ENCODE results near the gene PNPLA2.
A peak's percentile ranks its signal among the peaks of the same experiment; 100 is the strongest.

PNPLA2 gene

DNA sequence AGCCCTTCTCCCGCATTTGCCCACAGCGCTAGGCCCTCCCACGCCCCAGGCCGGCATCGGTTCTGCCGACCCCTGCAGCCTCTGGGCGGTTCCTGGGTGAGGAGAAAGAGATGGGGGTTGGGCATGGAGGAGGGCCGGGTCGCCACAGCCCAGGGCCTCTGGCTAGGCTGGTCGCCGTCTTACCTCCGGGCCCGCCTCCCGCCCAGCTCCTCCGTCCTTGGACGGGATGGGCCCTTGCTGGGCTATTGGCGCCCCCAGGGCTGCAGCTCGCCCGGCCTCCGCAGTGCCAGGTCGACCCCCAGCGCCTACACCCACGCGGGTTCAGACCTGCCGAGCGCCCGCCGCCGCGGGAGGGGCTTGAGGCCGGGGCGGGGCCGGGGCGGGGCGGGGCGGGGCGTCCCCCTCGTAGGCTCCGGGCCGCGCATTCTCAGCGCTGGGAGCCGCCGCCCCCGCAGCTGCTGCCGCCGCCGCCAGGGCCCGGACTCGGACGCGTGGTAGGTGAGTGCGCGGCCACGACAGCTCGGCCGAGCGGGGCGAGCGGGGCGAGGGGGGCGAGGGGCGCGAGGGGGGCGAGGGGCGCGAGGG lies 13.9 kb downstream of the PNPLA2 start, which contains the start of gene CD151:
CD151 (plus strand) TSS at position 424 of the 585 bp plus-strand sequence. CDS start 3,118 bp downstream, outside the sequence.
- peak; percentile 42 for DNase-seq

DNA sequence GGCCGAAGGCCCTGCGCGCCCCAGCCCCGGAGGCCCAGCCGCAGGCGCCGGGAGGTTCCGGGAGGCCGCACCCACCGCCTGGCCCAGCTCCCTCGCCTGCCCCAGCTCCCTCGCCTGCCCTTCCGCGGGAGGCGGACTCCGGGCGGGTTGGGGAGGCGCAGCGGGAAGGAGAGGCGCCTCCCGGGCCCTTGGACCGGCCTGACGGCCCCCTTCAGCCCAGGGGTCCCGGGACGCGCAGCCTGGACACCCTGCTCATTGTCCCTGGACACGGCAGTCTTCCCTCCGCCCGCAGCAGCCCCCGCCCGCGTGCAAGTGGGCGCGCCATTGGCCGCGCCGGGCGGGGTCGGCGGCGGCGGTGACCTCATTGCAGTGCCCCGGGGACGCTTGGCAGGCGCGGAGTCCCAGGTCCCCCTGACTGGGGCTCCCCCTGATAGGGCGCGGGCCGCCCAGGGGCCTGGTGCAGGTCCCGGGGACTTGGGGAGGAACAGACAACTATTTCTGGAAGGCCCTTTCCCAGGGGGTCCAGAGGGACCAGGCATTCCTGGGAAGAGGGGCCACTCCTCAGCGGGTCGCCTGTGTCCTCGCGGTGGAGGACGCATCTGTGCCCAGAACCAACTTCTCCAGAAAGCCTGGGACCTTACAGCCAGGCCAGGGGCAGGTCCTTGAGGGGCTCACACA lies 14.5 kb downstream of the PNPLA2 start:
- DNase-seq, result no peak

DNA sequence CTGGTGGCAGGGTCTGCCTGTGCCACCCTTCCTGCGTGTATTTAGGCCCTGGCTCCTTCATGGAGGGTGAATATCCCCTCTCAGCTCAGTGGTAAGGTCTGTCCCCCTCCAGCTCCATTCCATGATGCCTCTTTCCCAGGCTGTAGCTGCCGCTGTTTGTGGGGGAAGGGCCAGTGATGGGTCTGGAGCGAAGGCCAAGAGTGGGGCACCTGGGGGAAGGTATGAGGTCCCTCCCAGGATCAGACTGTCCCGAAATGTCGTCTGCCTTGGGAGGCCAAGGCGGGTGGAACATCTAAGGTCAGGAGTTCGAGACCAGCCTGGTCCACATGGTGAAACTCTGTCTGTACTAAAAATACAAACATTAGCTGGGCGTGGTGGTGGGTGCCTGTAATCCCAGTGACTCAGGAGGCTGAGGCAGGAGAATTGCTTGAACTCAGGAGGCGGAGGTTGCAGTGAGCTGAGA lies 15.2 kb downstream of the PNPLA2 start:
- no peak for DNase-seq

DNA sequence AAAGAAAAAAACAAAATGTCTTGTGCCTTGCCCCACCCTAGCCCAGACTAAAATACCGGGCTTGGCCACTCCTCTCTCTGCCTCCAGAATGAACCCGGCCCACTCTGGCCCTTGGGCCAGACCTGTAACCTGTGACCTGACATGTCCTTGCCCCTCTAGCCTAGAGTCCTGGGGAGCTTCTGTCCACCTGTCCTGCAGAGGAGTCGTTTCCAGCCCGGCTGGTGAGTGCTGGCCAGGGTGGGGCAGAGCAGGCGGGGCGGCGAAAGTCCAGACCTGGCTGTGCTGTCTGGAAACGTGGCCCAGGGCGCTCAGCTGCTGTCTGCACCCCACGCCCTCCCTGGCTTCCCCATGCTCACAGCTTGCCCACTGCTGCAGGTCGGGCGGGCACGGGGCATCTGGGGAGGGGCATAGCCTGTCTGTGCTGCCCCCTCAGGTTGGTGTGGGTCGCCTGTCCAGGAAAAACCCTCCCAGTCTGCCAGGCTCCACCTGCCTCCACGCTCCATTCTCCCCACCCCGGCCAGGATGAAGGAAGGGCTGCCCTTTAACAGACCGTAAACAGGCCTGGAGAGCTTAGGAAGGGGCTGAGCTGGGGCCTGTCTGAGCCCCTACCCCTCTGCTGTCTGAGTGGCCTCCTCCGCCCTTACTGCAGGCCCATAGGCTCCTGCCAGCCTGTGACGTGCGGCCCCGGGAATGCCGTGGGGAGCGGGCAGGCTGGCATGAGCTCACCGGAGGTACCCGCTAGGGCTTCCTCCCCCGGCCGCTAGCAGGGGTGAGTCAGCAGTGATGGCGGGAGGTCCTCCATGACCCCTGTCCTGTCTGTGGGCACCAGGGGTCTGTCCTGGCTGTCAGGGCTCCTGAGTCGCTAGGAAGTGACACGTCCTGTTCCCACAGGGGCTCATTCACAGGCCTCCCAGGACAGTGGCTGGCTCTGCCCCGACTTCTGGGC lies 15.9 kb downstream of the PNPLA2 start:
- no peak for DNase-seq

DNA sequence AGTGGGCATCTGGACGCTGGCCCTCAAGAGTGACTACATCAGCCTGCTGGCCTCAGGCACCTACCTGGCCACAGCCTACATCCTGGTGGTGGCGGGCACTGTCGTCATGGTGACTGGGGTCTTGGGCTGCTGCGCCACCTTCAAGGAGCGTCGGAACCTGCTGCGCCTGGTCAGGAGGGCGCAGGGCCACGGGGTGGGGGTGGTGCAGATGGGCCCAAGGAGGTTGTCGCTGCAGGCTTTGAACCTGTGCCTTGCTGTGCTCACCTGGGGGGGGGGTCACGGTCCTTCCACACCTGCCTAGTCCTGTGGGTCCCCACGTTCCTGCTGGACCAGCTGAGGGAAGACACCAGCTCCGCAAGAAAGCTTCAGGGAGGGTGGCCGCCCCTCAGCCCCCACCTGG lies 17.6 kb downstream of the PNPLA2 start:
- DNase-seq, result no peak

DNA sequence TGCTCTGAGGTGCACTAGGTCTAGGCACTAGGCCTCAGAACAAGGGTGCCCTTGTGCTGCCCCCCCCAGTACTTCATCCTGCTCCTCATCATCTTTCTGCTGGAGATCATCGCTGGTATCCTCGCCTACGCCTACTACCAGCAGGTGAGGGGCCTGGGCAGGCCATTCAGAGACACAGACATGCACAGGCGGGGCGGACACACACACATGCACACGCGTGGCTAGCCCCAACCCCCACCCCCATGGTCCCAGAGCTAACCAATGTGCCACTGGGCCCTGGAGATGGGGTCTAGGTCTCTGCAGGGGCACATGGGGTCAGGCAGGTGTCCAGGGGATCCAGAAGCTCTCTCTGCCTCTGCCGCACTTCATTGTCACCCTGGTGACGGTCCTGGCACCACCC lies 18.0 kb downstream of the PNPLA2 start:
- no peak for DNase-seq

DNA sequence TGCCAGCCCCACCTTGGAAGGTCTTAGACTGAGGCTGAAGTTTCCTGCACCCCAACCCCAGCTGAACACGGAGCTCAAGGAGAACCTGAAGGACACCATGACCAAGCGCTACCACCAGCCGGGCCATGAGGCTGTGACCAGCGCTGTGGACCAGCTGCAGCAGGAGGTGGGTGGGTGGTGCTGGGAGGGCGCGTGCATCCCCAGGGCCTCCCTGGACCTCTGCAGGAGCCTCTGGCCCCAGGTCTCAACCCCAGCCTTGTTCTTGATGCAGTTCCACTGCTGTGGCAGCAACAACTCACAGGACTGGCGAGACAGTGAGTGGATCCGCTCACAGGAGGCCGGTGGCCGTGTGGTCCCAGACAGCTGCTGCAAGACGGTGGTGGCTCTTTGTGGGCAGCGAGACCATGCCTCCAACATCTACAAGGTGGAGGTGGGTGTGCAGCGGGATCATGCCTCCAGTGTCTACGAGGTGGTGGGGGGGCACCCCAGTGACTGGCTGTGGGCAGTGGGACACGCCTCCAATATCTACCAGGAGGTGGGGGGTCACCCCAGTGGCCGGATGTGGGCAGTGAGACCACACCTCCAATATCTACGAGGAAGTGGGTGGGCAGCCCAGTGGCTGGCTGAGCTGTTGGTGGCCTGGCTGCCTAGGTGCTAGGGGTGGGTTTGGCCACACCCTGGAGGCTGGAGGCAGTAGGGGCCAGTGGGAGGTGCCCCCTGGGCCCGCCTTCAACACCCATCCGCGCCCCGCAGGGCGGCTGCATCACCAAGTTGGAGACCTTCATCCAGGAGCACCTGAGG lies 18.7 kb downstream of the PNPLA2 start:
- no peak for DNase-seq

DNA sequence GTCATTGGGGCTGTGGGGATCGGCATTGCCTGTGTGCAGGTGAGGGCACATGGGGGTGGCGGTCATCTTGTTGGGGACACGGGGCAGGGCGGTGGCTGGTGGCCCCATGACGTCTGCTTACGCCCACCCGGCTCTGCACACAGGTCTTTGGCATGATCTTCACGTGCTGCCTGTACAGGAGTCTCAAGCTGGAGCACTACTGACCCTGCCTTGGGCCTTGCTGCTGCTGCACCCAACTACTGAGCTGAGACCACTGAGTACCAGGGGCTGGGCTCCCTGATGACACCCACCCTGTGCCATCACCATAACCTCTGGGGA lies 19.2 kb downstream of the PNPLA2 start:
- no peak for DNase-seq

DNA sequence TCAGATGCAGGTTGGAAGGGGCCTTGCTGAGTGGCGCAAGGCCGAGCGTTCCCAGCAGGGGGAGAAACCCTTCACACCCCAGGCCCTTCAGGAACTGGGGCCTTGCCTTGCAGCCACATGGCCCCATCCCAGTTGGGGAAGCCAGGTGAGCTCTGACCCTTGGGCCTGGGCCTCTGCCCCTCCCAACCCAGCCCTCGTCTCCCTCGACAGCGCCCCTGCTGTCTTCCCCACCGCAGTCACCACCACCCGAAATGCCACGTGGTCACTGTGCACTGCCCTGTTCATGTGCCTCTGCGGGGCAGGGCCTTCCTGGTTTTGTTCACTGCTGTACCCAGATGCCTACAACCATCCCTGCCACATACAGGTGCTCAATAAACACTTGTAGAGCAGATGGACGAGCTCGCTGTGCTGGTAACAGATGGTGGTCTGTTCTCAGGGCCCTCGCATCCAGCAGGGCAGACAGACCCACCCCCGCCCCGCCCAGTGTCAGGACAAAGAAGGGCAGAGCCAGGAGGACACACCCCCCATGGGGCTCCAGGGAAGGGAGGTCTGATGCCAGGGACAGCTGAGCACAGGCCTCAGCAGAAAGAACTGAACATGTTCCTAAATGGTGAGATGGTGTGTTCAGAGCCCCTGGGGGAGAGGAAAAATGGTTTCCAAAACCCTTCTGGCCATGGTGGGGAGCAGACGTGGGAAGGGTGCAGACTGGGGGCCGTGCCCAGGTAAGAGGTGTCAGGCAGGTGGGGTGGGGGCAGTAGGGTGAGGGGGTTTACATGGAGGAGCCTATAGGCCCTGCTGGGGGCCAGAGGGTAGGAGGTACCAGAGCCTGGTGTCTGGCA lies 19.9 kb downstream of the PNPLA2 start:
- DNase-seq, result no peak

DNA sequence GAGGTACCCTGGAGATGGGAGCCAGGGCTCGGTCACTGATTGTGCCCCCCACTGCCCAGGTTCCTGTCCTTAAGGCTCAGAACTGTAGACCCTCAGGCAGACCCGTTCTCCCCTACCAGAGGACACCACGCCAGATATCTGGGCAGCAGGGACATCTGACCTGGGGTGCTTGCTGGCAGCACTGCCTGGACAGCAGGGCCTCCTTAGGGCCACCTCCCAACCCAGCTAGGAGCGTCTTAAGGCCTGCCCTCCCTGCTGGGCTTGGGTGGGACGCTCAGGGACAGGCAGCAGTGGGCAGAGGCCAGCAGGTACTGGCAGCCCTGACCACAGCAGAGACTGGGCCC lies 20.5 kb downstream of the PNPLA2 start:
- no peak for DNase-seq

DNA sequence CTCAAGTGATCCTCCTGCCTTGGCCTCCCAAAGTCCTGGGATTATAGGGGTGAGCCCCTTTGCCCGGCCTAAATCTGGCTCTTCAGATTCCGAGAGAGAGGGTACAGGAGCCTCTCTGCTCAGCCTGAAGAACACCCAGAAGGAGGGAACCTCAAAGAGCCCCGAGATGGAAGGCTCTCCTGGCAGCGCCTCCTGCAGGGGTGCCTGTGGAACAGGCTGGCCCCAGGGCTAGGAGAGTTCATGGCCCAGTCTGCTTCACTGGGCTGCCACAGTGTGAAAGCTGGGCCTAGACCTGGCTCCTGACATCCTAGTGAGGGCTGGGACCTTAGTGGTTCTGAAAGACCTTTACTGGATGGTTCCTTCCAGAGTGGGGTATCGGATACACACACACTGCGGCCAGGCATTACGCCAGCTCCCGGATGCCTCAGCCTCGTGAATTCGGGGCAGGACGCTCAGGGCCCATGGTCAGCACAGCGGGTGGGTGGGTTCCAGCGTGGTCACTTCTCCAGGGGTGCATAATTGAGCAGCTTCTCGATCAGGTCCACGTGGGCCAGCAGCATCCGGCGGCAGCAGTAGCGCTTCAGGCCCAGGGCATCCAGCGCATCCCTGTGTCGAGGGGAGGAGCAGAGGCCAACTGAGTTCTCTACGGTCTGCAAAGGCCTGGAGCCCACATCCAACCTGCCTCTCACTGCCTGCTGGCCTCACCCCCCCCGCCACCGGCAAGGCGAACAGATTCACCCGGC lies 21.3 kb downstream of the PNPLA2 start:
- no peak for DNase-seq

DNA sequence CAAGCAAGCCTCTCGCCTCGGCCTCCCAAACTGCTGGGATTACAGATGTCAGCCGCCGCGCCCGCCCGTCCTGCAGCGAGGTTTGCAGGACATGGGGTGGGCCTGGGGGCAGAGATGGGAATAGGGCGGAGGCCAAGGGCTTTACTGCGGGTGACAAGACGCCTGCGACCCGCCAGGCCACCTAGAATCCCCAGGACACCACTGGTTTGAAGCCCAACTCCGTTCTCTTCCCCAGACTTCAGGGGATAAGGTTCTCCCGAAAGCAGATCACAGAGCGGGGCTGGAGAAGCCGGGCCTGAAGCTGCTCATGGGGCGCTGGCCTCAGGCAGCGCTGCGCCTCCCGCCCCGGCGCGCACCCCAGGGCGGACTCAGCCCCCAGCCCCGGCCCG lies 23.3 kb downstream of the PNPLA2 start:
- no peak for DNase-seq

DNA sequence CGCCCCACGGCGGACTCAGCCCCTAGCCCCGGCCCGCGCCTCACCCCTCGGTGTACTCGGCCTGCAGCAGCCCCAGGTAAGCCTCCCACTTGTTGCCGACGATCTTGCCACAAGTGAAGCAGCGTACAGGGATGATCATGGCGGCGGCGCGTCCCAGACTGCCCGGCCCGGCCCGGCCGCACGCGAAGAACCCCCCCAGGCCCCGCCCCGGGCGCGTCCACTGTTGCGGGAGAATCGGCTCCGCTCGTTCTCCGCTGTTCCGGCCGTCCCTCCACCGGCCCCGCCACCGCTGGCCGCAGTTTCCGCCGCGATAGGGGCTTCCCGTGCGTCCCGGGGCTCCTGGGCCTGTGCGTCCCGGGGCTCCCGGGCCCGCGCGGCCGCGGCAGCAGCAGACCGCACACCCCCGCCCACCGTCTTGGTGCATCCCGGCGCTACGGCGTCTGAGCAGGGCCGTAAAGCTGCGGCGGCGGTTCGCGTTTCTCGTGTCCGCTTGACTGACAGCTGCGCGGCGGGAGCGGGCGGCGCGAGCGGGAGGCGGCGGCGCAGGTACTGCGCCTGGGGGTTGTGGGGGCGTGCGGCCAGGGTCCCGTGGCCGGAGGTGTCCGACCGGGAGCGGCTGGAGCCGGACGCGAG lies 23.8 kb downstream of the PNPLA2 start, which contains the start of the genes POLR2L and TSPAN4:
POLR2L (minus strand) TSS at position 160 of the 633 bp plus-strand sequence; CDS start at position 139, 21 bp downstream.
TSPAN4 (plus strand) TSS at position 483 of the 633 bp plus-strand sequence. CDS start 7,453 bp downstream, outside the sequence.
- peak; percentile 74 for DNase-seq

DNA sequence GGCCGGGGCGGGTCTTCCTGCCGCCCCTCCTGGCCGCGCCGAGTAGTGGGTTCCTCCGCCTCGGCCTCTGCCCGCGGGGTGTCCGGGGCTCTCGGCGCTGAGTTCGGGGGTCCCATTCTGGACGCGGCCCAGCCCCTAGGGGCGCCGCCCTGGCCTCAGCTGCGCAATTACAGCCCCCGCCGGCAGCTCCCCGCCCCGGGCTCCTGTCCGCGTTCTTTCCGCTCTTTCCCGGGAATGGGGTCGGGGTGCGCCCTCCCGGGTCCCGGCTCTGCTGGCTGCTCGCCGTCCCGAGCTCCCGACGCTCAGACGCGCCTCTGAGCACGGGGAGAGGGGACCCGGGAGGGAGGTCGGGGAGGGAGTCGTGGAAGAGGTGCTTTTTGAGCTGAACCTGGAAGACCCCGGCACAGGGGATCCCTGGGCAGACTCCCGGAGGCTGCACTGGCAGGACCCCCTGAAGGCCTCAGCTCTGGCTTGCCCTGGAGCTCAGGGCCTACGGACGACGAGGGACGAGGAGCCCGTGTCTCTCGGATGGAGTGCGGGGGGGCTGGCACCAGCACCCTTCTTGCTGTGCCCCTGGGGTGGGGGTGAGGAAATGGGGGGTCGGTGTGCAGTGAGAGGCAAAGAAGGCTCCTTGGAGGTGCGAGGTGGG lies 24.5 kb downstream of the PNPLA2 start:
- no peak for DNase-seq

DNA sequence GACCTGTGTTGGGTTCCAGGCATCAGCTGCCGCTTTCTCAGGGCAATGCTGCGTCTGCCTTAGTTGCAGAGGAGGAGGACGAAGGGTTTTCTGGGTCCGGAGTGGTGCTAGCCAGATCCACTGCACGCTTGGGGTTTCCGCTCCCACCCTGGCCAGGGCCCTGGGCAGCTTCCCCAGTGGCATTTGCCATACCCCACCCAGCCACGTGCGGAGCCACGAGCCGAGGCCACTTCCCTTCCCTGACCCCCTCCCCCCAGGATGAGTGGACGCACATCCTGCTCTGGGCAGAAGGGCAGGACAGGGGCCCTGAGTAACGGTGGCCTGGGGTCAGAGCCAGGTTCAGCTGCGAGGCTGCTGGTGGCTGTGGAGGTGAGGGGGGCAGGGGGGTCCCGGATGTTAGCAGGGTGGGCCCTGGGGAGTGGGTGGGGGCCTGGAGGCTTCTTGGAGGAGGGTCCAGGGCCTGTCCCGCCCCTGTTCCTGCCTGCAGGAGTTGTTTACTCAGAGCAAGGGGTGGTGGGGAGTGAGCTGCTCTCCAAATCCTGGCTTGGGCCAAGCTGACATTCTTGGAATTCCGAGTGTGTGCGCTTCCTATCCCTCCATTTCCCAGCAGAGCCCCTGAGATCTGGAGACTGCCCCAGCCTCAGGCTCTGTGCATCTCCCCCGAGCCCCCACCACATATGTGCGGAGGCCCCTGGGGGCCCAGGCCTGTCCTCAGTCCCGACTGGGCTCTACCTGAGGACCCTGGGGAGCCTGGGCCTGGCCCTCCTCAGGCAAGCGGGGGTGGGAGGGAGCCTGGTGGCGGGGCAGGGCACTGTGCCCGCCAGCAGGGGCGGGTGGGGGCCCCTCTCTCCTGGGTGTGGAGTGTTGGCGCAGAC lies 25.3 kb downstream of the PNPLA2 start:
- DNase-seq, result no peak

DNA sequence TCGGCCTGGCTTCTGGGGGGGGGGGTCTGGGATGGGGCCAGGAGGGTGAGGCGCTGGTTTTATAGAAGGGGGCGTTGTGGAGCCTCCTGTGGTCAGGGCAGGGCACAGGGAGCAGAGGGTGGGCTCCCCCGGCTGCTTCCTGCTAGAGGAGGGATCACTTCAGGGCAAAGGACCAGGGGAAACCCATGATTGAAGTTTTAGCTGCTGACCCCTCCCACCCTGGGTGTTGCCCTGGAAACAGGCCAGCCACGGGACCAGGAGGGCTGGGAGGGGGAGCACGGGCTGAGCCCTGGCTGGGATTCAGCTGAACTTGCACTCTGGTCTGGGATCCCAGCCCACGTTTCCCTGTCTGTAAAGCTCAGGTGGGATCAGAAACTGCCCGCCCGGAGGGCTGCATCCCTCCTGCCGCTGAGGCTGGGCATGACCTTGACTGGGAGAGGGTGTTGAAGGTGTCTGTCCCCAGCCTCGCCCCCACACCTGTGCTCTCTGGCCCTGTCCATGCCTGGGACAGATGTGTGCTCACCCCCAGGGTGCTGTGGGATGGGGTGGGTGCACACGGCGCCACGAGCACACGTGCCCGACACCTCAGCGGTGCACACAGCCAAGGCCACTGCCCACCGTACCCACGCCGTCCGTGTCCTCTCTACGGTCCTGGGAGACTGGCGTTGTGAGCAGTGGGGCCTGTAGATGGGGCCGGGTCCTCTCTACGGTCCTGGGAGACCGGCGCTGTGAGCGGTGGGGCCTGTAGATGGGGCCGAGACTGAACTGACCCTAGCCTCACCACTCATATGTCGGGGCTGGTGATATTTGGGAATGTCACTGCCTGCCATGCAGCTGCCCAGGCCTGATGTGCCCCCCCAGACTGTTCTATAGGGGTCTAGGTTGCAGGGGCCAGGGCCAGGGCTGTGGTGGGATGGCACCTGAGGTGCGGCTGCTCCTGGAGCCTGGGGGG lies 26.3 kb downstream of the PNPLA2 start:
- no peak for DNase-seq

DNA sequence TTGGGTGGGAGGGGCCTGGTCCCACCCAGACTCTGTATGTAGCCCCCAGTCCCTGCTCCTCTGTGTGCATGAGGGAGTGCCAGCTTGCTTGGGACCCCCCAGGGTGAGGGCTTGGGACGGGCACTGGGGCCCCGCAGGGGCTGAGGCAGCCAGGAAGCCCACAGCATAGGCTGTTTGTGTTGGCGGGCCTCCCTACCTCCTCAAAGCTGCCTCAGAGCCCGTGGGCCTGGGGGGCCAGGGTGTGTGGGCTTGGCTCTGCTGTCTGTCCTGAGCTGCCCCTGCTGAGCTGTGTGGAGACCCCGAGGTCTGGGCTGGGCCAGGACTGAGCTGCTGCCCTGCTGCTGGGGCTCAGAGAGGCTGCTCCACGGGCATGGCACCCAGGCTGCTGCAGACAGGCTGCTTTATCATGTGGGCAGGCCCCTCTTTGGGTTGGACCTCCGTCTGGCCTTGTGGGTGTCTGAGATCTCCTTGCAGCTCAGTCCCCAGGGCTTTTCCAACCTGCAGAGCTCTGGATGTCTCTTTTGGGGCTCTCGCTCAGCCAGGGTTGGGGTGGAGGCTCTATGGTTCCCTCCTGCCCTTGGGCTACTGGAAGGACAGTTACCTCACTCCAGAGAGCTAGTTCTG lies 27.3 kb downstream of the PNPLA2 start:
- DNase-seq, result no peak
